ENCODE results near the gene NBDY. TPM values are rescaled to one million over a fixed set of nuclear protein-coding genes. Genes with fewer than 3 reads are reported as not detected.

The NBDY gene
- total RNA-seq, 1 experiment from 2014 or later = 44.7 TPM

DNA sequence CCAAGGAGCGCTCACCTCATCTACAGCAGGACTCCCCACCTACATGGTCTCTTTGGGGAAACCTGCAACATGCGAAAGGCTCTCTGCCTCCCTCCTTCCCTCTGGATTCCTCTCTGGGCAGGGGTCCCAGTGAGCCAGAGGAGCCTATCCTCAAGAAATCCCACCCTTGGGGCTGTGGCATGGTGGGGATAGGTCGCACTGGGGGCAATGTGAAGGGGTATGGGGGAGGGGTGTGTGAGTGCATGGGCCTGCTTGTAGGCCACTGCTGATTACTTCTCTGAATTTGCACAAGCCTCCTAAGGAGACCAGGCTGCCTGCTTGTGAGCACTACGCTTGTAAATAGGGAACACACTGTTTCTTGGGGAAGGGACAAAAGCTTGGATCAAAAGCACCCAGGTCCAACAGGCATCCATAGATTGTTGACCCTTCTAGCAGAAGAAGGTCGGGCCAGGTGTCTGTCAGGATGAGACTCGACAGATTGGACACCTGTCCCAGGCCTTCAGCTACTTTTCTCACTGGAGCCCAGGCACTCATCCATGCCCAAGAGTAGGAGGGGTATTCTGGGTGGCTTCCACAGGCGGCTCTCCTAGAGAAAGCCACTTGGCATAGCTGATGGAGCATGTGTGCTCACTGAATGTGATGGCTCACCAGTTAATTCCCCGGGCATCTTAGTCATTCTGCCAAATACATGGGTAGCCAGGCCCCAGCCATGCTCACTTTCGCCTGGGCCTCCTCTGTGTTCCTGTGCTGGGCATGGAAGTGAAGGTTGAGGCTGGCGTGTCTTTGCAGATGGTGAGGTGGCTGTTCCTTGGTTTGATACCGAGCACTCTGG, 75.0 kb downstream of the NBDY start:
- peaks cover 47% of the 10 kb centered on the region for H3K4me1 Mint-ChIP-seq

DNA sequence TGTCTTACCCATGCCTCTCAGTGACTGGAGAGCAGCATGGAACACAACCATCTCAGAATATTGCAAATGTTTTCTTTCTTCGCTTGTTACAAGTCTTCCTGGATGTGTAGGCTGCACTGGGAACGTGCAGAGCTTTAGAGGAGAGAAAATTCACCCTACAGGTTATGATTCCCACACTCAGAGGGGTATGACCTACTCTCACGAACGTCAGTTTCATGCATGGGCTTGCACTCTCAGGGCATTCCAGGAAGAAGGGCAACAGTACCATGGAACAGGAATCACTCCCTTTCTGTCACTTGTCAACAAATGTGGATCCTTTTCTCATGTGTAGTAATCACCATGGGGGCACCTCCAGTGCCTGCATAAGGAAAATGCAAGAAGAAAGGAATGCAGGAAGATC, 75.8 kb downstream of the NBDY start:
- CTCF ChIA-PET = no interaction called here
- POLR2A ChIA-PET = no interaction called here
- Mint-ChIP-seq H3K4me1 (peaks cover 44% of the 10 kb centered on the region), H3K9me3 (no peaks in the 10 kb centered on the region), H3K27me3 (ENCODE audit: low read depth) (no peaks in the 10 kb centered on the region), H3K27ac (no peak overlapping the region), H3K4me3 (no peak overlapping the region), H3K36me3 (no peaks in the 10 kb centered on the region)
- no peak for DNase-seq (ENCODE audit: low spot score)
- ATAC-seq = no peak
- no peak for TF ChIP-seq MYBL2 (CRISPR knock-in tag; IDR thresholded peaks at IDR 0.05)
- no peak for TF ChIP-seq RELA (CRISPR knock-in tag; IDR thresholded peaks at IDR 0.05; ENCODE audit: borderline replicate concordance)
- TF ChIP-seq SP1 (CRISPR knock-in tag; conservative IDR thresholded peaks at IDR 0.05) = no peak
- TF ChIP-seq, protein P1, sequence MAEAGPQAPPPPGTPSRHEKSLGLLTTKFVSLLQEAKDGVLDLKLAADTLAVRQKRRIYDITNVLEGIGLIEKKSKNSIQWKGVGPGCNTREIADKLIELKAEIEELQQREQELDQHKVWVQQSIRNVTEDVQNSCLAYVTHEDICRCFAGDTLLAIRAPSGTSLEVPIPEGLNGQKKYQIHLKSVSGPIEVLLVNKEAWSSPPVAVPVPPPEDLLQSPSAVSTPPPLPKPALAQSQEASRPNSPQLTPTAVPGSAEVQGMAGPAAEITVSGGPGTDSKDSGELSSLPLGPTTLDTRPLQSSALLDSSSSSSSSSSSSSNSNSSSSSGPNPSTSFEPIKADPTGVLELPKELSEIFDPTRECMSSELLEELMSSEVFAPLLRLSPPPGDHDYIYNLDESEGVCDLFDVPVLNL (CRISPR knock-in tag; IDR thresholded peaks at IDR 0.05; ENCODE audit: borderline replicate concordance, low read depth) = no peak
- no peak for TF ChIP-seq EMX1 (CRISPR knock-in tag; IDR thresholded peaks at IDR 0.05)
- no peak for TF ChIP-seq NFYB (CRISPR knock-in tag; conservative IDR thresholded peaks at IDR 0.05; ENCODE audit: low read depth)
- TF ChIP-seq ZNF317 (CRISPR knock-in tag; IDR thresholded peaks at IDR 0.05; ENCODE audit: borderline replicate concordance, low read depth) = no peak
- TF ChIP-seq ZBTB21 (CRISPR knock-in tag; IDR thresholded peaks at IDR 0.05; ENCODE audit: borderline replicate concordance) = no peak

More for the DNA sequence above, 75.0 kb downstream of the NBDY start:
- TF ChIP-seq ZNF416 (CRISPR knock-in tag; IDR thresholded peaks at IDR 0.05) = no peak
- TF ChIP-seq TCF7 (CRISPR knock-in tag; IDR thresholded peaks at IDR 0.05; ENCODE audit: low read depth) = no peak
- no peak for TF ChIP-seq ZNF121 (CRISPR knock-in tag; IDR thresholded peaks at IDR 0.05)
- TF ChIP-seq, protein P2, sequence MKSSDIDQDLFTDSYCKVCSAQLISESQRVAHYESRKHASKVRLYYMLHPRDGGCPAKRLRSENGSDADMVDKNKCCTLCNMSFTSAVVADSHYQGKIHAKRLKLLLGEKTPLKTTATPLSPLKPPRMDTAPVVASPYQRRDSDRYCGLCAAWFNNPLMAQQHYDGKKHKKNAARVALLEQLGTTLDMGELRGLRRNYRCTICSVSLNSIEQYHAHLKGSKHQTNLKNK (CRISPR knock-in tag; IDR thresholded peaks at IDR 0.05) = no peak
- TF ChIP-seq, protein P3, sequence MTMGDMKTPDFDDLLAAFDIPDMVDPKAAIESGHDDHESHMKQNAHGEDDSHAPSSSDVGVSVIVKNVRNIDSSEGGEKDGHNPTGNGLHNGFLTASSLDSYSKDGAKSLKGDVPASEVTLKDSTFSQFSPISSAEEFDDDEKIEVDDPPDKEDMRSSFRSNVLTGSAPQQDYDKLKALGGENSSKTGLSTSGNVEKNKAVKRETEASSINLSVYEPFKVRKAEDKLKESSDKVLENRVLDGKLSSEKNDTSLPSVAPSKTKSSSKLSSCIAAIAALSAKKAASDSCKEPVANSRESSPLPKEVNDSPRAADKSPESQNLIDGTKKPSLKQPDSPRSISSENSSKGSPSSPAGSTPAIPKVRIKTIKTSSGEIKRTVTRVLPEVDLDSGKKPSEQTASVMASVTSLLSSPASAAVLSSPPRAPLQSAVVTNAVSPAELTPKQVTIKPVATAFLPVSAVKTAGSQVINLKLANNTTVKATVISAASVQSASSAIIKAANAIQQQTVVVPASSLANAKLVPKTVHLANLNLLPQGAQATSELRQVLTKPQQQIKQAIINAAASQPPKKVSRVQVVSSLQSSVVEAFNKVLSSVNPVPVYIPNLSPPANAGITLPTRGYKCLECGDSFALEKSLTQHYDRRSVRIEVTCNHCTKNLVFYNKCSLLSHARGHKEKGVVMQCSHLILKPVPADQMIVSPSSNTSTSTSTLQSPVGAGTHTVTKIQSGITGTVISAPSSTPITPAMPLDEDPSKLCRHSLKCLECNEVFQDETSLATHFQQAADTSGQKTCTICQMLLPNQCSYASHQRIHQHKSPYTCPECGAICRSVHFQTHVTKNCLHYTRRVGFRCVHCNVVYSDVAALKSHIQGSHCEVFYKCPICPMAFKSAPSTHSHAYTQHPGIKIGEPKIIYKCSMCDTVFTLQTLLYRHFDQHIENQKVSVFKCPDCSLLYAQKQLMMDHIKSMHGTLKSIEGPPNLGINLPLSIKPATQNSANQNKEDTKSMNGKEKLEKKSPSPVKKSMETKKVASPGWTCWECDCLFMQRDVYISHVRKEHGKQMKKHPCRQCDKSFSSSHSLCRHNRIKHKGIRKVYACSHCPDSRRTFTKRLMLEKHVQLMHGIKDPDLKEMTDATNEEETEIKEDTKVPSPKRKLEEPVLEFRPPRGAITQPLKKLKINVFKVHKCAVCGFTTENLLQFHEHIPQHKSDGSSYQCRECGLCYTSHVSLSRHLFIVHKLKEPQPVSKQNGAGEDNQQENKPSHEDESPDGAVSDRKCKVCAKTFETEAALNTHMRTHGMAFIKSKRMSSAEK (CRISPR knock-in tag; IDR thresholded peaks at IDR 0.05; ENCODE audit: borderline replicate concordance) = no peak
- TF ChIP-seq KAT7 (CRISPR knock-in tag; IDR thresholded peaks at IDR 0.05; ENCODE audit: borderline replicate concordance) = no peak
- TF ChIP-seq, protein P4, sequence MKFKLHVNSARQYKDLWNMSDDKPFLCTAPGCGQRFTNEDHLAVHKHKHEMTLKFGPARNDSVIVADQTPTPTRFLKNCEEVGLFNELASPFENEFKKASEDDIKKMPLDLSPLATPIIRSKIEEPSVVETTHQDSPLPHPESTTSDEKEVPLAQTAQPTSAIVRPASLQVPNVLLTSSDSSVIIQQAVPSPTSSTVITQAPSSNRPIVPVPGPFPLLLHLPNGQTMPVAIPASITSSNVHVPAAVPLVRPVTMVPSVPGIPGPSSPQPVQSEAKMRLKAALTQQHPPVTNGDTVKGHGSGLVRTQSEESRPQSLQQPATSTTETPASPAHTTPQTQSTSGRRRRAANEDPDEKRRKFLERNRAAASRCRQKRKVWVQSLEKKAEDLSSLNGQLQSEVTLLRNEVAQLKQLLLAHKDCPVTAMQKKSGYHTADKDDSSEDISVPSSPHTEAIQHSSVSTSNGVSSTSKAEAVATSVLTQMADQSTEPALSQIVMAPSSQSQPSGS (CRISPR knock-in tag; IDR thresholded peaks at IDR 0.05; ENCODE audit: borderline replicate concordance, low read depth) = no peak
- TF ChIP-seq GABPB1 (CRISPR knock-in tag; IDR thresholded peaks at IDR 0.05) = no peak
- TF ChIP-seq, protein P5, sequence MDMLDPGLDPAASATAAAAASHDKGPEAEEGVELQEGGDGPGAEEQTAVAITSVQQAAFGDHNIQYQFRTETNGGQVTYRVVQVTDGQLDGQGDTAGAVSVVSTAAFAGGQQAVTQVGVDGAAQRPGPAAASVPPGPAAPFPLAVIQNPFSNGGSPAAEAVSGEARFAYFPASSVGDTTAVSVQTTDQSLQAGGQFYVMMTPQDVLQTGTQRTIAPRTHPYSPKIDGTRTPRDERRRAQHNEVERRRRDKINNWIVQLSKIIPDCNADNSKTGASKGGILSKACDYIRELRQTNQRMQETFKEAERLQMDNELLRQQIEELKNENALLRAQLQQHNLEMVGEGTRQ (CRISPR knock-in tag; IDR thresholded peaks at IDR 0.05) = no peak
- ATAC-seq (peak; percentile 25), DNase-seq (ENCODE audit: low spot score) (no peak)
- peak overlapping the region; percentile 36; the same call in 1 of the 2 replicates for H3K27ac Mint-ChIP-seq
- no peaks in the 10 kb centered on the region for H3K27me3 Mint-ChIP-seq (ENCODE audit: low read depth)
- H3K9me3 Mint-ChIP-seq = no peaks in the 10 kb centered on the region
- ChIA-PET CTCF (no interaction called here), POLR2A (no interaction called here)
- no peaks in the 10 kb centered on the region for H3K36me3 Mint-ChIP-seq
- H3K4me3 Mint-ChIP-seq = no peak overlapping the region
